IMR-90 (cell line): ENCODE results near the gene MRPS26. TPM values are rescaled to one million over a fixed set of nuclear protein-coding genes. Genes with fewer than 3 reads are reported as not detected.

ENCODE experiments used
- ATAC-seq: fragments of 200-7000 bp; cut with Tn5 transposase; 2 replicates; pipeline ENCODE4 v1.9.1; 2020; ENCODE audit warnings: low read depth, mild to moderate bottlenecking, moderate library complexity
- BruUV-seq: library from RNA; stranded (reverse); fragments of 400-500 nt; replicated peaks from 2 replicates; lab custom pipeline; 2021; lab: Mats Ljungman, UMichigan
- CTCF ChIA-PET: fragments of 300-600 bp; formaldehyde crosslinking; extraction: SDS; loops from one replicate; lab custom pipeline; 2021; ENCODE audit warnings: antibody characterized with exemption; lab: Yijun Ruan, JAX
- POLR2A ChIA-PET: fragments of 300-600 bp; sonication (Branson Sonifier 250); formaldehyde crosslinking; loops from one replicate; lab custom pipeline; 2022; ENCODE audit warnings: antibody characterized with exemption; ENCODE audit not compliant: unreplicated experiment; lab: Charles Lee
- DNase-seq: peaks from one replicate; pipeline ENCODE4 v3.0.0; 2013
- H2AFZ ChIP-seq: replicated peaks from 2 replicates; pipeline ENCODE3; 2013; ENCODE audit warnings: low read length, mild to moderate bottlenecking; ENCODE audit not compliant: poor library complexity
- H2AK5ac ChIP-seq: 2 replicates; pipeline ENCODE4 v1.6.1; 2013; ENCODE audit warnings: low read depth, low read length, inconsistent platforms
- H2AK9ac ChIP-seq: replicated peaks from 2 replicates; pipeline ENCODE3; 2013; ENCODE audit warnings: mild to moderate bottlenecking, low read depth, low read length, moderate library complexity; ENCODE audit not compliant: poor library complexity
- H2BK120ac ChIP-seq: 2 replicates; pipeline ENCODE4 v1.6.1; 2013; ENCODE audit warnings: low read depth, low read length, inconsistent platforms
- H2BK15ac ChIP-seq: 3 replicates; pipeline ENCODE4 v1.6.1; 2013; ENCODE audit warnings: low read depth, low read length, inconsistent platforms
- H2BK20ac ChIP-seq: 2 replicates; pipeline ENCODE4 v1.6.1; 2013; ENCODE audit warnings: low read depth, mild to moderate bottlenecking, inconsistent platforms, low read length, moderate library complexity
- H2BK5ac ChIP-seq: 2 replicates; pipeline ENCODE4 v1.6.1; 2013; ENCODE audit warnings: mild to moderate bottlenecking, low read depth, low read length, inconsistent platforms; ENCODE audit not compliant: poor library complexity, severe bottlenecking
- H3K14ac ChIP-seq: replicated peaks from 2 replicates; pipeline ENCODE4 v1.6.1; 2013; ENCODE audit warnings: low read depth, low read length, inconsistent platforms
- H3K18ac ChIP-seq: 2 replicates; pipeline ENCODE4 v1.6.1; 2013; ENCODE audit warnings: low read depth, low read length, control low read depth
- H3K23ac ChIP-seq: 2 replicates; pipeline ENCODE4 v1.6.1; 2013; ENCODE audit warnings: low read depth, low read length, inconsistent platforms
- H3K27ac ChIP-seq: 2 replicates; pipeline ENCODE4 v1.5.1; 2013; ENCODE audit warnings: mild to moderate bottlenecking, control low read depth, low read length; ENCODE audit not compliant: insufficient read depth
- H3K27me3 ChIP-seq: 2 replicates; pipeline ENCODE4 v1.6.1; 2013; ENCODE audit warnings: low read length; ENCODE audit not compliant: control insufficient read depth, insufficient read depth
- H3K36me3 ChIP-seq: 2 replicates; pipeline ENCODE4 v1.6.1; 2013; ENCODE audit warnings: low read length, mixed read lengths; ENCODE audit not compliant: control insufficient read depth, insufficient read depth
- H3K4ac ChIP-seq: 2 replicates; pipeline ENCODE4 v1.6.1; 2013; ENCODE audit warnings: low read depth, low read length, inconsistent platforms
- H3K4me1 ChIP-seq: 2 replicates; pipeline ENCODE4 v1.6.1; 2013; ENCODE audit warnings: low read length, mixed read lengths; ENCODE audit not compliant: control insufficient read depth, insufficient read depth
- H3K4me2 ChIP-seq: 2 replicates; pipeline ENCODE4 v1.6.1; 2013; ENCODE audit warnings: low read depth, mild to moderate bottlenecking, control low read depth, low read length, moderate library complexity
- H3K4me3 ChIP-seq: 2 replicates; pipeline ENCODE4 v1.5.1; 2013; ENCODE audit warnings: low read depth, mild to moderate bottlenecking, control low read depth, low read length, moderate library complexity; ENCODE audit not compliant: insufficient read depth
- H3K56ac ChIP-seq: 2 replicates; pipeline ENCODE4 v1.6.1; 2013; ENCODE audit warnings: low read length, inconsistent platforms; ENCODE audit not compliant: insufficient read depth; ENCODE audit errors: extremely low read depth
- H3K79me1 ChIP-seq, 2 experiments: 2 replicates each; pipeline ENCODE4 v1.6.1; 2013; ENCODE audit warnings: low read length in 2 of 2, inconsistent platforms in 1 of 2, low read depth in 1 of 2
- H3K9ac ChIP-seq: 2 replicates; pipeline ENCODE4 v1.6.1; 2013; ENCODE audit warnings: low read depth, low read length, control low read depth
- H3K9me1 ChIP-seq: 2 replicates; pipeline ENCODE4 v1.6.1; 2013; ENCODE audit warnings: low read length, inconsistent platforms; ENCODE audit not compliant: insufficient read depth
- H3K9me3 ChIP-seq: 2 replicates; pipeline ENCODE4 v1.6.1; 2013; ENCODE audit warnings: low read length; ENCODE audit not compliant: control insufficient read depth, insufficient read depth
- H4K20me1 ChIP-seq: 2 replicates; pipeline ENCODE4 v1.6.1; 2013; ENCODE audit warnings: low read length, inconsistent platforms; ENCODE audit not compliant: insufficient read depth
- H4K5ac ChIP-seq: 2 replicates; pipeline ENCODE4 v1.6.1; 2013; ENCODE audit warnings: mild to moderate bottlenecking, low read depth, low read length, control low read depth
- H4K8ac ChIP-seq, 2 experiments: 2 replicates each; pipeline ENCODE4 v1.6.1; 2013; ENCODE audit warnings: low read depth in 2 of 2, low read length in 2 of 2, control low read depth in 1 of 2, inconsistent platforms in 1 of 2
- H4K91ac ChIP-seq: 2 replicates; pipeline ENCODE4 v1.6.1; 2013; ENCODE audit warnings: low read depth, low read length, inconsistent platforms; ENCODE audit not compliant: insufficient read depth
- BHLHE40 ChIP-seq: fragments of 150-350 bp; IDR thresholded peaks from 2 replicates; pipeline ENCODE4 v1.6.1; 2016; ENCODE audit warnings: mild to moderate bottlenecking, low read depth, low read length
- CEBPB ChIP-seq: IDR thresholded peaks from 2 replicates; pipeline ENCODE4 v1.6.1; 2012; ENCODE audit warnings: low read depth, low read length, improper control_type of control experiment
- CHD1 ChIP-seq: IDR thresholded peaks from 2 replicates; pipeline ENCODE4 v1.6.1; 2012; ENCODE audit warnings: low read depth, low read length, improper control_type of control experiment
- FOS ChIP-seq: fragments of 150-350 bp; IDR thresholded peaks from 2 replicates; pipeline ENCODE4 v1.6.1; 2016; ENCODE audit warnings: low read depth, low read length
- MAFK ChIP-seq: IDR thresholded peaks from 2 replicates; pipeline ENCODE4 v1.6.1; 2012; ENCODE audit warnings: low read depth, low read length, improper control_type of control experiment
- MAZ ChIP-seq: IDR thresholded peaks from 2 replicates; pipeline ENCODE4 v1.6.1; 2012; ENCODE audit warnings: low read depth, mild to moderate bottlenecking, low read length, improper control_type of control experiment, moderate library complexity, borderline replicate concordance
- MXI1 ChIP-seq: IDR thresholded peaks from 2 replicates; pipeline ENCODE4 v1.6.1; 2012; ENCODE audit warnings: low read depth, mild to moderate bottlenecking, low read length, moderate library complexity, borderline replicate concordance
- NFE2L2 ChIP-seq: fragments of 150-350 bp; IDR thresholded peaks from 2 replicates; pipeline ENCODE4 v1.6.1; 2016; ENCODE audit warnings: low read depth, mild to moderate bottlenecking, low read length
- POLR2A ChIP-seq: IDR thresholded peaks from 2 replicates; pipeline ENCODE4 v1.6.1; 2012; ENCODE audit warnings: mild to moderate bottlenecking, low read depth, low read length
- RAD21 ChIP-seq: IDR thresholded peaks from 2 replicates; pipeline ENCODE4 v1.6.1; 2012; ENCODE audit warnings: low read length, improper control_type of control experiment
- RCOR1 ChIP-seq: IDR thresholded peaks from 2 replicates; pipeline ENCODE4 v1.6.1; 2012; ENCODE audit warnings: mild to moderate bottlenecking, low read length, improper control_type of control experiment; ENCODE audit not compliant: insufficient replicate concordance
- RFX5 ChIP-seq: IDR thresholded peaks from 2 replicates; pipeline ENCODE4 v1.8.0; 2012; ENCODE audit warnings: low read depth, mild to moderate bottlenecking, low read length, moderate library complexity
- SMC3 ChIP-seq: fragments of 150-350 bp; IDR thresholded peaks from 2 replicates; pipeline ENCODE4 v1.6.1; 2016; ENCODE audit warnings: low read depth, mild to moderate bottlenecking, antibody characterized with exemption, low read length, moderate library complexity
- WGBS, 2 experiments: methylation state at CpG; one replicate each; pipeline versions ENCODE4 v1.1.5 to v1.1.7; 2013; ENCODE audit warnings: missing lambda C conversion rate in 2 of 2; ENCODE audit not compliant: insufficient read length in 1 of 2; ENCODE audit errors: extremely low coverage in 2 of 2; 5-methylcytosine and 5-hydroxymethylcytosine counted together
- dilution Hi-C: fragments of 300-500 bp; cut with HindIII; formaldehyde crosslinking; loops from one replicate; pipeline ENCODE4 v1.14.3; 2018; ENCODE audit warnings: low sequenced_read_pairs; ENCODE audit not compliant: unreplicated experiment
- in situ Hi-C: fragments of 300-500 bp; cut with MboI; formaldehyde crosslinking; loops from 3 replicates; pipeline ENCODE4 v1.14.3; 2019; ENCODE audit warnings: low sequenced_read_pairs, inconsistent platforms, mixed read lengths
- intact Hi-C: fragments of 100-400 bp; cut with micrococcal nuclease; formaldehyde crosslinking; loops from 2 replicates; pipeline ENCODE4 v1.10.0; 2022
- polyA plus RNA-seq, 3 experiments: library from polyadenylated mRNA; depleted of rRNA; stranded (reverse); fragments of >200 nt; gene quantifications; 2 replicates each; pipeline ENCODE4 v1.2.3, GENCODE V29; 2012; ENCODE audit warnings: low replicate concordance in 1 of 3
- total RNA-seq: library from RNA; depleted of rRNA; stranded (reverse); fragments of >200 nt; gene quantifications from 2 replicates; pipeline ENCODE4 v1.2.3, GENCODE V29; 2012
- TF ChIP-seq, protein P1 (sequence below): conservative IDR thresholded peaks from 2 replicates; pipeline ENCODE4 v1.5.1; 2012; ENCODE audit warnings: mild to moderate bottlenecking, low read depth, low read length, improper control_type of control experiment
- TF ChIP-seq, protein P2 (sequence below): fragments of 150-350 bp; IDR thresholded peaks from 2 replicates; pipeline ENCODE4 v1.6.1; 2017; ENCODE audit warnings: mild to moderate bottlenecking, antibody characterized with exemption, low read length, low read depth
- TF ChIP-seq, protein P3 (sequence below): fragments of 150-350 bp; IDR thresholded peaks from 2 replicates; pipeline ENCODE4 v1.6.1; 2016; ENCODE audit warnings: low read depth, mild to moderate bottlenecking, low read length, moderate library complexity, borderline replicate concordance

The MRPS26 gene
- total and polyA plus RNA-seq, 2 of the 4 experiments (the other 2 are of a cell fraction) = 22.2 to 38.6 TPM

DNA sequence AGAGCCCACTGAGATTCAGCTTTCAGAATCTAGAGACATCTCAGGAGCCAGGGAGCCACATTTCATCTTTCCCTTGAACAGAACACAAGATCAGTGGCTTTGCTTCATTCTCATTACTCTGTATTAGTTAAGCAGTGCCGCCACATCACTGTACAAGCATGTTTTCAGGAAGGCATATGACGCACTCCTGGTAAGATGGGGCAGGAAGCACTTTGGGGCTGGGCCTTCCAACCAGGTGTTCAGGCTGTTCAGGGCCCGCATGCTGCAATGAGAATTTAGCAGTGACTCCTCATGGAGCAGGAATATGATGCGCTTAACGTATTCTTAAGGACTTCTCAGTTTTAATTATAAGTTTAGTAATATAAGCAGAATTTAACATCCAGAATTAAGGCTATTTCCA, 32.1 kb upstream of the MRPS26 start:
- no TSS peak for BruUV-seq
- in situ Hi-C loops = no loop called here

More for the DNA sequence above, 32.1 kb upstream of the MRPS26 start:
- peaks cover 13% of the 10 kb centered on the region; the same call in 1 of the 2 replicates for H4K20me1 ChIP-seq
- H3K36me3 ChIP-seq = peaks cover 18% of the 10 kb centered on the region
- H3K56ac ChIP-seq = no peak overlapping the region
- intact Hi-C loops = no loop called here
- H2BK120ac ChIP-seq = no peak overlapping the region
- no CpG with 5 or more reads among the region's 5 CpGs for WGBS, 2 experiments
- no peaks in the 10 kb centered on the region for H3K27me3 ChIP-seq
- no peak overlapping the region for H3K4ac ChIP-seq
- H3K27ac ChIP-seq = no peak overlapping the region
- no peak overlapping the region for H3K14ac ChIP-seq
- H2AK5ac ChIP-seq = no peak overlapping the region
- no peak overlapping the region for H4K5ac ChIP-seq
- H3K79me1 ChIP-seq = 0 out of 4 replicates have a peak, but pooled peaks cover 0 to 9% of the 10 kb centered on the region in 2 experiments
- H3K9me3 ChIP-seq = no peaks in the 10 kb centered on the region
- no peak overlapping the region for H2AFZ ChIP-seq
- CTCF ChIA-PET = no interaction called here
- H3K4me1 ChIP-seq = peaks cover 8% of the 10 kb centered on the region
- no peak overlapping the region for H3K4me3 ChIP-seq
- no peak overlapping the region for H2BK15ac ChIP-seq
- no peak overlapping the region for H3K4me2 ChIP-seq
- H3K9ac ChIP-seq = no peak overlapping the region
- POLR2A ChIA-PET = no interaction called here
- ATAC-seq (no peak), DNase-seq (no peak)
- H4K8ac ChIP-seq = no peak overlapping the region
- dilution Hi-C loops = no loop called here
- no peak overlapping the region for H2BK20ac ChIP-seq
- no peak overlapping the region for H2AK9ac ChIP-seq
- no peak overlapping the region for H3K18ac ChIP-seq
- H3K9me1 ChIP-seq = peaks cover 13% of the 10 kb centered on the region
- TF ChIP-seq SMC3 (no peak), NFE2L2 (no peak), POLR2A (no peak), RAD21 (no peak), CEBPB (no peak), MAFK (no peak), FOS (no peak), MAZ (no peak), RCOR1 (no peak), BHLHE40 (no peak), RFX5 (no peak), MXI1 (no peak), CHD1 (no peak)
- TF ChIP-seq, protein P1, sequence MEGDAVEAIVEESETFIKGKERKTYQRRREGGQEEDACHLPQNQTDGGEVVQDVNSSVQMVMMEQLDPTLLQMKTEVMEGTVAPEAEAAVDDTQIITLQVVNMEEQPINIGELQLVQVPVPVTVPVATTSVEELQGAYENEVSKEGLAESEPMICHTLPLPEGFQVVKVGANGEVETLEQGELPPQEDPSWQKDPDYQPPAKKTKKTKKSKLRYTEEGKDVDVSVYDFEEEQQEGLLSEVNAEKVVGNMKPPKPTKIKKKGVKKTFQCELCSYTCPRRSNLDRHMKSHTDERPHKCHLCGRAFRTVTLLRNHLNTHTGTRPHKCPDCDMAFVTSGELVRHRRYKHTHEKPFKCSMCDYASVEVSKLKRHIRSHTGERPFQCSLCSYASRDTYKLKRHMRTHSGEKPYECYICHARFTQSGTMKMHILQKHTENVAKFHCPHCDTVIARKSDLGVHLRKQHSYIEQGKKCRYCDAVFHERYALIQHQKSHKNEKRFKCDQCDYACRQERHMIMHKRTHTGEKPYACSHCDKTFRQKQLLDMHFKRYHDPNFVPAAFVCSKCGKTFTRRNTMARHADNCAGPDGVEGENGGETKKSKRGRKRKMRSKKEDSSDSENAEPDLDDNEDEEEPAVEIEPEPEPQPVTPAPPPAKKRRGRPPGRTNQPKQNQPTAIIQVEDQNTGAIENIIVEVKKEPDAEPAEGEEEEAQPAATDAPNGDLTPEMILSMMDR = no peak
- TF ChIP-seq, protein P2, sequence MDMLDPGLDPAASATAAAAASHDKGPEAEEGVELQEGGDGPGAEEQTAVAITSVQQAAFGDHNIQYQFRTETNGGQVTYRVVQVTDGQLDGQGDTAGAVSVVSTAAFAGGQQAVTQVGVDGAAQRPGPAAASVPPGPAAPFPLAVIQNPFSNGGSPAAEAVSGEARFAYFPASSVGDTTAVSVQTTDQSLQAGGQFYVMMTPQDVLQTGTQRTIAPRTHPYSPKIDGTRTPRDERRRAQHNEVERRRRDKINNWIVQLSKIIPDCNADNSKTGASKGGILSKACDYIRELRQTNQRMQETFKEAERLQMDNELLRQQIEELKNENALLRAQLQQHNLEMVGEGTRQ = no peak
- TF ChIP-seq, protein P3, sequence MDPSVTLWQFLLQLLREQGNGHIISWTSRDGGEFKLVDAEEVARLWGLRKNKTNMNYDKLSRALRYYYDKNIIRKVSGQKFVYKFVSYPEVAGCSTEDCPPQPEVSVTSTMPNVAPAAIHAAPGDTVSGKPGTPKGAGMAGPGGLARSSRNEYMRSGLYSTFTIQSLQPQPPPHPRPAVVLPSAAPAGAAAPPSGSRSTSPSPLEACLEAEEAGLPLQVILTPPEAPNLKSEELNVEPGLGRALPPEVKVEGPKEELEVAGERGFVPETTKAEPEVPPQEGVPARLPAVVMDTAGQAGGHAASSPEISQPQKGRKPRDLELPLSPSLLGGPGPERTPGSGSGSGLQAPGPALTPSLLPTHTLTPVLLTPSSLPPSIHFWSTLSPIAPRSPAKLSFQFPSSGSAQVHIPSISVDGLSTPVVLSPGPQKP = no peak
- no peak overlapping the region for H4K91ac ChIP-seq
- no peak overlapping the region for H2BK5ac ChIP-seq
- H3K23ac ChIP-seq = no peak overlapping the region
